DOHH2 (cell line): ENCODE results near the gene DCAF15.

ENCODE experiments used
- CTCF ChIP-seq: fragments of 200-600 bp; sonication (generic); IDR thresholded peaks from one replicate; pipeline ENCODE4 v1.5.1; 2014; ENCODE audit warnings: antibody characterized with exemption, mild to moderate bottlenecking, low read depth, low read length; ENCODE audit not compliant: poor library complexity, severe bottlenecking
- EZH2phosphoT487 ChIP-seq: fragments of 200-600 bp; sonication (generic); IDR thresholded peaks from 2 replicates; pipeline ENCODE4 v1.6.1; 2017; ENCODE audit warnings: borderline replicate concordance, mild to moderate bottlenecking, antibody characterized with exemption, low read length, moderate library complexity, mixed read lengths

- TF ChIP-seq CTCF (no peak), EZH2phosphoT487 (no peak)
Observed at GRCh38 chr19:13951043-13951442, 1.3 kb upstream of the DCAF15 start.
